ENCODE results near the gene RELN.

- TF ChIP-seq POLR2A (IDR thresholded peaks at IDR 0.05; ENCODE audit: low read depth, low read length) (no peak), TAF1 (IDR thresholded peaks at IDR 0.05; ENCODE audit: low read depth, low read length) (no peak), POLR2AphosphoS5 (IDR thresholded peaks at IDR 0.05; ENCODE audit: low read depth, low read length) (no peak)
Observed at GRCh38 chr7:103932389-103932788, 57.1 kb downstream of the RELN start.
